ENCODE measurements around the gene HAVCR1.
A peak's percentile ranks its signal among the peaks of the same experiment; 100 is the strongest.
"Not testable (repeated sequence)": the region's sequence is repeated elsewhere in the genome, so short reads cannot be mapped to it uniquely, and the experiment has no call there.

Gene HAVCR1

GRCh38 chr5:157059093-157059539 lies at the start of gene HAVCR1:
TSS of gene HAVCR1 (minus strand) at chr5:157059116. CDS start at chr5:157057943, 1,173 bp downstream.
- DNase-seq, result no peak

DNA sequence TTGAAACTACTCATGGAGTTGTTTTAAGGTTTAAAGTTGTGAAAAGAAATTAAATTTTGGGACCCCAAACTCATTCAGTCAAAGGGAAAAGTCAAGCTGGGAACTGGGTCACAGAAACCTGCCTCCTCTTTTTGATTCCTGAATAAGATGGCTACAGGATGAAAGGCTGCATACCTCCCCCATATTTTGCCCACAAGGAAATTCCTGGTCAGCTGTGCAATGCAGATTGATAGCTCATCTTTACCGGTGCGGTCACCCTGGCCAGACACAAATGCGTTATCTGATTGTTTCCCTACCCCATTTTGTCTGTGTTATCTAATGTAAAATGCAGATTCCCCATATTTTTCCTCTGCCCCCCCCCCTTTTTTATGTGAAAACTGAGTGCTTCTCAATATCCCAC lies 48.6 kb upstream of the HAVCR1 start:
- no peak for DNase-seq

DNA sequence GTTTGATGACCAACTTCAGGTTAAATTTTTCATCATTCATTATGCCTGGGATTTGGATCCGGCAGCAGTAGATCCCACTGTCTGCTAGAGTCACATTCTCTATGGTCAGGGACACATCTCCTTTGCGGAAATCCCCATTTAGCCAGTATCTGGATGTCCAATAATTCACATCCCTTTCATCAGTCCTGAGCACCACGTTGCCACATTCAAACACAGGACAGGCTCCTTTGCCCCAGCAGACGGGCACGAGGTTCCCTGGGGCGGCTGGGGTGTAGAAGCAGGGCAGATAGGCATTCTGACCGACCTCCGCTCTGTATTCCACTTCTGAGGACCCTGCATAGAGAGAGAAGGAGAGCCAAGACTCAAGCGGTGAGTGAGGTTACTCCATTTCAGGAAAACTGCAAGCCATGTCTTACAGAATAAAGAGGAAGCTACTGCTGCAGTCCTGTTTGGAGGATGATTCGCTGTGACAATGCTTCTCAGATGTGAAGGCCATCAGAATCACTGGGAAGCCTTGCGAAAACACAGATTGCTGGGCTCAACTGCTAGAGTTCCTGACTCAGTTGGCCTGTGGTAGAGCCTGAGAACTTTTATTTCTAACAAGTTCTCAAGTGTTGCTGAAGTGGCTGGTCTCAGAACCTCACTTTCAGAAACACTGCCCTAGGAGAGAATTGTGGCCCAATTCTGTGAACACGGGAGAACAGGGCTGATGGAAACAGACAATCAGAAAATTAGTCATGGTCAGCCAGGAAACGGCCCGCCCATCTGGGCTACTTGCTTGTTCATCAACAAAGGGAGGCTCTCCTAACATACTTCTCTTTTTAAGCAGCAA lies 47.9 kb upstream of the HAVCR1 start:
- no peak for DNase-seq

DNA sequence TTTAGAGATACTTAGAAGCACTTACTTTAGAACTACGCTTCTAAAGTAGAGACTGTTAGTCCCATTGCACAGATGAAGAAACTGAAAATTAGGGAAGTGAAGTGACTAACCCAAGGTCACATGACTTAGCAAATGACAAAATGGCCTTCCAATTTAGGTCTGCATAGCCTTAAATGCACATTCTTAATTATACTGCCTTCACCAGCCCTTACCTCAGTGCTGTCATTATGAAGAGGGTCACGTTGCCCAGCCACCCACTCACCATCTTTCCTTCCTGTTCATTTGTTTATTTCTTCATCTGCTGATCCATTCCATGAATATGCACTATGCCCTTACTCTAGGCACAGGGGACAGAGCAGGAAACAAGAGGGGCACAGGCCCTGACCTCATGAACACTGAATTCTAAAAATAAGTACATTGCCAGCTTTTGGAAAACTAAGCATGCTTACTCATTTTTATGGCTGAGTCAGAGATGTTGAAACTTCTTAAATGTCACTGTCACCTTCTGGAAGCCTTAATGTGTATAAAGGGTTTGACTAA lies 41.3 kb upstream of the HAVCR1 start:
- DNase-seq, result no peak

GRCh38 chr5:157088342-157088990 lies 29.6 kb upstream of the HAVCR1 start:
- no peak for DNase-seq

- no peak for DNase-seq
Measured at GRCh38 chr5:157086751-157087359, 27.9 kb upstream of the HAVCR1 start.

DNA sequence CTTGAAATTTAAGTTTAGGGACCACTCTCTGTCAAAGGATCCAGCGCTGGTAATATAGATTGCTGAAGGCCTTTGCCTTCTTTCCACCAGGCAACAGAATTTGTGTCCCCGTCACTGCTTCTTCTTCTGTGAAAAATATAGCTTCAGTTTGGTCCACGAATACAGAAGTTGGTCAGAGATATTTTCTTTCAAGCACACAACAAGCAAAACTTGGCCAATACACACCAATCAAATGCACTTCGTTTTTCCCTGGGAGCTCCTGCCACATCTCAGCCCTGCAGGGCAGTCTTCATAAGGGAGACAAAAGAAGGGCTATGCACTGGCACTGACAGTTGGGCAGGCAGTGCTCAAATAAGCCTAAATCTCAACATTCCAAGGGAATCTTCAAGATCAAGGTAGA lies 27.0 kb upstream of the HAVCR1 start:
- no peak for DNase-seq

DNA sequence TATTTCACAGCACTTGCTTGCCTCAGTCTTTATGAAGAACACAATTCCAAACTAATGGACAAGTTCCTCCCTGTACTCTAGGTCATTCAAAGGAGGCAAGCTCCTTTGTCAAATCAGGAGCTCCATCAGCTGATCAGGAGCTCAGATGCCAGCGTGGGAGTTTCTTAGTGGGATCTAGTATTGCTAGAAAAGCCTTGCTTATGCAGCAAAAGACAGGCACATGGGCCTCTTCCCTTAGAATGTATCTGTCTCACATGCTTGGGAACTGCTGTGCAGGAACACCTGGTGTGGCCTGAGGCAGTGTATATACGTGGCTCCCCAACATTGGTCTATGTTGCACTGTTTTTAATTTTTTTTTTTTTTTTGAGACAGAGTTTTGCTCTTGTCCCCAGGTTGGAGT lies 21.4 kb upstream of the HAVCR1 start:
- no peak for DNase-seq

DNA sequence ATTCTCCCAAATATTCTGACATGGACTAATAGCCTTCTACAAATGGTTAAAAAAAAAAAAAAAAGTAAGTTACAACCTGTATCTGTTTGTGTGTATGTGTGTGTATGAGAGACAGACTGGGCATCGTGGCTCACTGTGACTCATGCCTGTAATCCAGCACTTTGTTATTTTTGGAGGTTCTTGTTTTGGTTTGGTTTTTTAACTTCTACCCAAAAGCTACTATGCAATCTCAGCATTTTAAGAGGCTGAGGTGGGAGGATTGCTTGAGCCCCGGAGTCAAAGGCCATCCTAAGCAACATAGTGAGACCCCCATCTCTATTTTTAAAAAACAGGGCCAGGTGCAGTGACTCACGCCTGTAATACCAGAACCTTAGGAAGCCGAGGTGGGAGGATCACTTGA lies 17.6 kb upstream of the HAVCR1 start:
- no peak for DNase-seq

GRCh38 chr5:157072508-157072907 lies 13.6 kb upstream of the HAVCR1 start:
- no peak for DNase-seq

GRCh38 chr5:157069949-157070348 lies 11.0 kb upstream of the HAVCR1 start:
- peak; percentile 10 for DNase-seq

DNA sequence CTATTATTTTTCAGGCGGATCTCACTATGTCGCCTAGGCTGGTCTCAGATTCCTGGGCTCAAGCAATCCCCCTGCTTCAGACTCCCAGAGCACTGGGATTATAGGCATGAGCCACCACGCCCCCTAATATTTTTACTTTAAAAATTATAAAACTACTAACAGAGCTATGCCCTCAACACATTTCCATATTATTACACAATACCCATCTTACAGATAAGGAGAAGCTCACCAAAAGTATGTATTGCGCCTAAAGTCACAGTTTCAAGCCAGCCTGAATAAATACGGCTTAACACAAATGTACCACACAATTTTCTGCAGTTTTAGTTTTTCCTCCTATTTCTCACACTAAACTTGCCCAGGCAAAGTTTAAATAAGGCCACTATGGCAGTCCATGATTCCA lies 9.9 kb upstream of the HAVCR1 start:
- DNase-seq, result no peak

GRCh38 chr5:157068339-157068738 lies 9.4 kb upstream of the HAVCR1 start:
- DNase-seq, result no peak

- DNase-seq, result peak; percentile 2
Measured at GRCh38 chr5:157067005-157067404, 8.1 kb upstream of the HAVCR1 start.

- no peak for DNase-seq
Measured at GRCh38 chr5:157066080-157066479, 7.2 kb upstream of the HAVCR1 start.

DNA sequence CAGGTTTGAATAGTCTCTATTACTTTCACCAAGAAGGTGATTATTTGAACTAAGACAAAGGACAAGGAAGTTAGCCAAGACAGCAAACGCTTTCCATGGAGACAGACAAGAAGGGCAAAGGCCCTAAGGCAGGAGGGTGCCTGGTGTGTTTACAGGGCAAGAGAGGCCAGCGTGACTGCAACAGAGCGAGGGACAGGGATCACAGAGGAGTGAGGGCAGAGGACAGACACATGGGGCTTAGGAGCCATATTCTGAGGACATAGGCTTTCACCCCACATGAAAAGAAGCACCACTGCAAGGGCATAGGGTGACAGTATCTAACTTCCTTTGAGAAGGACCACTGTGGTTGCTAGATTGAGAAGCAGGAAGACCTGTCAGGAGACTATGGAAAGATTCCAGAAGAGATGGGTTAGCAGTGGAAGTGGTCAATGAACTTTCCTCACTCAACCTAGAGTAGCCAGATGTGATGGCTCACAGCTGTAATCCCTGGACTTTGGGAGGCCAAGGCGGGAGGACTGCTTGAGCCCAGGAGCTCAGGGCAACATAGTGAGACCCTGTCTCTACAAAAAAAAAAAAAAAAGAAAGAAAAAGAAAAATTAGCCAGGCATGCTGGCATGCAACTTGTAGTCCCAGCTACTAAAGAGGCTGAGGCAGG lies 5.0 kb upstream of the HAVCR1 start:
- no peak for DNase-seq

DNA sequence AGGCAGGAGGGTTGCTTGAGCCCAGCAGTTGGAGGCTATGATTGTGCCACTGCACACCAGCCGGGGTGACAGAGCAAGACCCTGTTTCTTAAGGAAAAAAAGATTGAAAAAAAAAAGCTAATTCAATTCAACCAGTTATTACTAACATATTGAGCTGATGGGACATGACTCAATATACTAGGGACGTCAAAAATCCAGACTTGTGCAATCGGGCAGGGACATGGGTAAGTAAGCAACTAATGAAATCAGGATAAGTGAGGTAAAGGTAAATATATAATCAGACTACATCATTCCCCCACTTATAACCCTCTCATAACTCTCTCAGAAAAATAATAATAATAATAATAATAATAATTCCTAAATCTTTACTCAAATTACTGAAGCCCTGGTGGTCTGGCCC lies 975 bp upstream of the HAVCR1 start:
- no peak for DNase-seq

DNA sequence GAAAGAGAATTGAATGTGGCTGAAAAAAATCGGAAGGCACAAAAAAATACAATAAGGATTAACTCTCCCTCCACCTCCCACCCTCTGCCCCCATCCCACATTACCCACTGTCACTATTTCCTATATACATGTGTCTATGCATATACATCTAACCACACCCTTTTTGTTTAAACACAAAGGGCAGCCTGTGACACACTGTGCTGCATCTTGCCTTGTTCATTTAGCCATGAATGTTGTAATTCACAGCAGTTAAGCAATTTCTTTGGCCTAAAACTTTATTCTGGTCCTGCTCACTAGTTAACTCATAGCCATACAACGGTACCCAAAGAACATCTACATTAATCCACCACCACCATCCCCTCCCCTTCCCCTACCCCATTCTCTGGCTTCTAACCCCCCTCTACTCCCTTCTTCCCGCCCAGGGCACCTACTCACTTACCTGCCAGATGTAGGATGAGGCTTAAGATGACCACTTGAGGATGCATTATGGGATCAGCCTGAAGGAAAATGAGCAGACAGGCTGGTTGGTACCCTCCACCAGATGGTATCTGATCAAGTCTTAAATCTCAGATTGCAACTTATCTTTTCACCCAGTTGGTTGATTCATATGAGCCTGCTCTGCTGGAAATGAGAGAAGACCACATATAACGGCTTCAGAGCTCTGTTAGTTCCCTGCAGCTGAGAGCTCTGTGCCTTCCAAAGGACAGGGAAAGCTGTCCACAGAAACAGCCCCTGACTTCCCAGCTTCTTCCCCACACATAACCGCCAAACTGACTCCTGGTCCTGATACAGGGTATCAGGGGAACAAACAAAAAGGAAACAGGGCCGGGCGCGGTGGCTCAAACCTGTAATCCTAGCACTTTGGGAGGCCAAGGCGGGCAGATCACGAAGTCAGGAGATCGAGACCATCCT lies 1.2 kb downstream of the HAVCR1 start:
- DNase-seq, result peak; percentile 96

DNA sequence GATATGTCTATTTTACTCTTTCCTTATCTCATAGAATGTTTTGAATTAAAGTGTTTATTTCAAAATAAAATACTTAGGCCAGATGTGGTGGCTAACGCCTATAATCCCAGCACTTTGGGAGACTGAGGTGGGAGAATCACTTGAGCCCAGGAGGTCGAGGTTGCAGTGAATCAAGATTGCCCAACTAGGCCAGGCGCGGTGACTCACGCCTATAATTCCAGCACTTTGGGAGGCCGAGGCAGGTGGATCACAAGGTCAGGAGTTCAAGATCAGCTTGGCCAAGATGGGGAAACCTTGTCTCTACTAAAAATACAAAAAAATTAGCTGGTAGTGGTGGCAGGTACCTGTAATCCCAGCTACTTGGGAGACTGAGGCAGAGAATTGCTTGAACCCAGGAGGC lies 2.1 kb downstream of the HAVCR1 start:
- not testable (repeated sequence) for DNase-seq

DNA sequence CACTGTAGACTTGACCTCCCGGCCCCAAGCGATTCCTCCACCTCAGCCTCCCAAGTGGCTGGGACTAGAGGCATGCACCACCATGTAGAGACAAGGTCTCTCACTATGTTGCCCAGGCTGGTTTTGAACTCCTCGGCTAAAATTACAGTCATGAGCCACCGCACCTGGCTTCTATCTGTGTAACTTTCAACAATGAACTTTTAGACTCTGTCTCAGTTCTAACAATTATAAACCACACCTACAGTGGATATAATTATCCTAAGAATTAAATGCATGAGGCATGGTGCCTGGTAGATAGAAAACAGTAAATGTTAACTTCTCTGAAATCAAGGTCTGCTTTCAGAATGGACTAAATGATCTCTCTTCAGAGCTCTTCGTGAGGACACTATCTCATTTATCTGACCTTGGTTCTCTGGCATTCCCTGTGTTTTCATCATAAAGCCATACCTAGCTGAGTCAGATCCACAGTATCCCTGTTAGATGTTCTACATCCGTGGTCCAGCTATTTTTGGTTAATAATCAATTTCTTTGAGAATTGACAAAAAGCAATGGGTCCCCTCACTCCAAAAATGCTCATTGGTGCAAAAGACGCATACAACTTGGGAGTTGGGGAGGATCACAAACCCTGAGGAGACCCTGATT lies 7.2 kb downstream of the HAVCR1 start:
- DNase-seq, result no peak

GRCh38 chr5:157050050-157050449 lies 8.9 kb downstream of the HAVCR1 start:
- DNase-seq, result no peak

- DNase-seq, result no peak
Measured at GRCh38 chr5:157049605-157050004, 9.3 kb downstream of the HAVCR1 start.
